AG09309 (cell line): ENCODE measurements around the gene KRTAP10-10.
"Not testable (repeated sequence)": the region's sequence is repeated elsewhere in the genome, so short reads cannot be mapped to it uniquely, and the experiment has no call there.

Experiments
- DNase-seq: peaks from one replicate; pipeline ENCODE4 v3.0.0-alpha.2; 2010; ENCODE audit warnings: low read depth
- H3K4me3 ChIP-seq: 2 replicates; pipeline ENCODE4 v1.5.1; 2011; ENCODE audit warnings: mild to moderate bottlenecking, low read depth, low read length, moderate library complexity; ENCODE audit not compliant: control insufficient read depth
- CTCF ChIP-seq: IDR thresholded peaks from 2 replicates; pipeline ENCODE4 v1.5.1; 2011; ENCODE audit warnings: mild to moderate bottlenecking, low read depth, low read length, inconsistent platforms; ENCODE audit not compliant: insufficient read depth, control insufficient read depth; ENCODE audit errors: missing control alignments

KRTAP10-10 gene

GRCh38 chr21:44628707-44629391 is 8.3 kb upstream of the KRTAP10-10 start:
- no peak for TF ChIP-seq CTCF
- DNase-seq, result no peak
- no peak overlapping the region for H3K4me3 ChIP-seq

GRCh38 chr21:44630440-44630839 is 6.7 kb upstream of the KRTAP10-10 start:
- H3K4me3 ChIP-seq, result no peak overlapping the region
- DNase-seq, result no peak
- TF ChIP-seq CTCF, result no peak

- TF ChIP-seq CTCF, result no peak
- H3K4me3 ChIP-seq, result no peak overlapping the region
- no peak for DNase-seq
Observed at GRCh38 chr21:44632067-44632466, 5.1 kb upstream of the KRTAP10-10 start.

- no peak overlapping the region for H3K4me3 ChIP-seq
- DNase-seq, result no peak
- TF ChIP-seq CTCF, result no peak
Observed at GRCh38 chr21:44636209-44637017, 743 bp upstream of the KRTAP10-10 start.

- DNase-seq, H3K4me3 ChIP-seq: not testable (repeated sequence)
Observed at GRCh38 chr21:44637851-44638348, 744 bp downstream of the KRTAP10-10 start.

- not testable (repeated sequence) for H3K4me3 ChIP-seq, DNase-seq
Observed at GRCh38 chr21:44638506-44639330, 1.6 kb downstream of the KRTAP10-10 start.

- no peak overlapping the region for H3K4me3 ChIP-seq
- TF ChIP-seq CTCF, result no peak
- no peak for DNase-seq
Observed at GRCh38 chr21:44639331-44639655, 2.1 kb downstream of the KRTAP10-10 start.
